Activated T-helper 2 cell treated with anti-CD3 and anti-CD28 coated beads, Interferon-gamma antibody, Interleukin-2, Interleukin-4, amounts not matched to agents 10 μg/mL and 5 μg/mL and 100 μg/mL, durations not matched to agents 14 hours and 24 hours and 36 hours (primary cell): ENCODE data around the gene SERHL2. TPM values are rescaled to one million over a fixed set of nuclear protein-coding genes. Genes with fewer than 3 reads are reported as not detected.

ENCODE experiments used
- DNase-seq: peaks from one replicate; pipeline ENCODE4 v3.0.0; 2021; ENCODE audit warnings: low spot score
- H3K27ac Mint-ChIP-seq: one replicate; pipeline ENCODE4 v1.8.0; 2021; ENCODE audit warnings: mixed read lengths
- H3K27me3 Mint-ChIP-seq: one replicate; pipeline ENCODE4 v1.8.0; 2021; ENCODE audit warnings: low read depth, mixed read lengths
- H3K36me3 Mint-ChIP-seq: one replicate; pipeline ENCODE4 v1.8.0; 2021; ENCODE audit warnings: low read depth, mixed read lengths
- H3K4me1 Mint-ChIP-seq: one replicate; pipeline ENCODE4 v1.8.0; 2021; ENCODE audit warnings: low read depth, mixed read lengths
- H3K4me3 Mint-ChIP-seq: one replicate; pipeline ENCODE4 v1.8.0; 2021; ENCODE audit warnings: low read depth, mild to moderate bottlenecking, moderate library complexity, mixed read lengths
- H3K9me3 Mint-ChIP-seq: one replicate; pipeline ENCODE4 v1.8.0; 2021; ENCODE audit warnings: mixed read lengths
- intact Hi-C: fragments of 100-400 bp; cut with micrococcal nuclease; formaldehyde crosslinking; loops from one replicate; pipeline ENCODE4 v1.15.1; 2023
- total RNA-seq: library from RNA; stranded (reverse); gene quantifications from 2 replicates; pipeline ENCODE4 v1.2.3, GENCODE V29; 2022

The SERHL2 gene
- total RNA-seq, 1 donor from 2014 or later, result 2.2 TPM

- H3K4me1 Mint-ChIP-seq, result peaks cover 7% of the 10 kb centered on the region
- intact Hi-C loops, result no loop called here
- H3K36me3 Mint-ChIP-seq, result peaks cover 12% of the 10 kb centered on the region
- H3K27me3 Mint-ChIP-seq, result no peaks in the 10 kb centered on the region
- H3K27ac Mint-ChIP-seq, result no peak overlapping the region
- H3K9me3 Mint-ChIP-seq, result no peaks in the 10 kb centered on the region
- DNase-seq, result no peak
- no peak overlapping the region for H3K4me3 Mint-ChIP-seq
Observed at GRCh38 chr22:42619261-42620063, 65.7 kb downstream of the SERHL2 start.

GRCh38 chr22:42620084-42620483 is 66.3 kb downstream of the SERHL2 start:
- Mint-ChIP-seq H3K4me1 (peaks cover 7% of the 10 kb centered on the region), H3K9me3 (no peaks in the 10 kb centered on the region), H3K4me3 (no peak overlapping the region), H3K27ac (no peak overlapping the region), H3K27me3 (no peaks in the 10 kb centered on the region), H3K36me3 (peaks cover 12% of the 10 kb centered on the region)
- intact Hi-C loops, result no loop called here
- no peak for DNase-seq

- intact Hi-C loops, result no loop called here
- peaks cover 19% of the 10 kb centered on the region for H3K36me3 Mint-ChIP-seq
- H3K4me1 Mint-ChIP-seq, result no peaks in the 10 kb centered on the region
- no peak overlapping the region for H3K4me3 Mint-ChIP-seq
- no peak overlapping the region for H3K27ac Mint-ChIP-seq
- no peaks in the 10 kb centered on the region for H3K27me3 Mint-ChIP-seq
- peak; percentile 43 for DNase-seq
- no peaks in the 10 kb centered on the region for H3K9me3 Mint-ChIP-seq
Observed at GRCh38 chr22:42621505-42622002, 67.8 kb downstream of the SERHL2 start.

- H3K27ac Mint-ChIP-seq, result no peak overlapping the region
- intact Hi-C loops, result no loop called here
- no peaks in the 10 kb centered on the region for H3K9me3 Mint-ChIP-seq
Observed at GRCh38 chr22:42622061-42622710, 68.4 kb downstream of the SERHL2 start.

GRCh38 chr22:42623301-42623751 is 69.6 kb downstream of the SERHL2 start:
- Mint-ChIP-seq H3K36me3 (peaks cover 24% of the 10 kb centered on the region), H3K9me3 (no peaks in the 10 kb centered on the region), H3K4me3 (no peak overlapping the region), H3K4me1 (no peaks in the 10 kb centered on the region), H3K27ac (no peak overlapping the region), H3K27me3 (no peaks in the 10 kb centered on the region)
- DNase-seq, result no peak
- intact Hi-C loops, result no loop called here

More at GRCh38 chr22:42622061-42622710, 68.4 kb downstream of the SERHL2 start:
- Mint-ChIP-seq H3K4me3 (no peak overlapping the region), H3K4me1 (no peaks in the 10 kb centered on the region), H3K36me3 (peaks cover 21% of the 10 kb centered on the region), H3K27me3 (no peaks in the 10 kb centered on the region)
- no peak for DNase-seq

Other genes with a start within 250 kb of the SERHL2 start
- 0.21 and 0.23 TPM in 2 replicates for gene NFAM1, start 121.6 kb upstream of the SERHL2 start, total RNA-seq
- 108 and 110 TPM in 2 replicates for gene RRP7A, start 34.2 kb upstream of the SERHL2 start, total RNA-seq
- gene POLDIP3, start 60.9 kb downstream of the SERHL2 start, total RNA-seq, result 74.7 and 80.7 TPM in 2 replicates
- gene ATP5MGL, start 86.6 kb downstream of the SERHL2 start, total RNA-seq, result 0.71 and 1.2 TPM in 2 replicates
- gene CYB5R3, start 95.4 kb downstream of the SERHL2 start, total RNA-seq, result 87.3 and 88.6 TPM in 2 replicates
- gene A4GALT, start 166.9 kb downstream of the SERHL2 start, total RNA-seq, result not detected in 2 replicates